Naive thymus-derived CD4-positive, alpha-beta T cell (primary cell): ENCODE results near the gene KRTAP10-4. TPM values are rescaled to one million over a fixed set of nuclear protein-coding genes. Genes with fewer than 3 reads are reported as not detected.

ENCODE experiments used
- ATAC-seq: fragments of 150-1000 bp; cut with Tn5 transposase; 2 replicates; pipeline ENCODE4 v1.10.0; 2021; ENCODE audit warnings: mild to moderate bottlenecking, moderate library complexity
- CTCF ChIA-PET: fragments of 350-600 bp; sonication (Branson Sonifier 250); formaldehyde crosslinking; loops from one replicate; lab custom pipeline; 2021; ENCODE audit warnings: antibody characterized with exemption; lab: Charles Lee
- POLR2A ChIA-PET: fragments of 350-600 bp; sonication (Branson Sonifier 250); formaldehyde crosslinking; loops from one replicate; lab custom pipeline; 2021; ENCODE audit warnings: antibody characterized with exemption, inconsistent platforms; lab: Charles Lee
- DNase-seq, 9 donors: peaks; one replicate each; pipeline versions ENCODE4 v3.0.0 to v3.0.0-alpha.2; 2020 to 2022; ENCODE audit warnings: mixed read lengths in 1 of 9
- H3K27ac ChIP-seq: one replicate; pipeline ENCODE4 v1.7.0; 2013; ENCODE audit warnings: mild to moderate bottlenecking, low read depth, low read length, moderate library complexity
- H3K27me3 ChIP-seq, 2 donors: one replicate each; pipeline ENCODE4 v1.7.0; 2013; ENCODE audit warnings: low read length in 2 of 2, mild to moderate bottlenecking in 2 of 2, moderate library complexity in 2 of 2; ENCODE audit not compliant: control insufficient read depth in 2 of 2, insufficient read depth in 2 of 2
- H3K36me3 ChIP-seq, 3 experiments: 1 replicate in 2 of 3; 2 replicates in 1 of 3; pipeline ENCODE4 v1.7.0; 2013; ENCODE audit warnings: low read length in 3 of 3, mild to moderate bottlenecking in 3 of 3, moderate library complexity in 1 of 3; ENCODE audit not compliant: insufficient read depth in 3 of 3, control insufficient read depth in 2 of 3
- H3K4me1 ChIP-seq, 2 donors: one replicate each; pipeline ENCODE4 v1.7.0; 2013; ENCODE audit warnings: low read length in 2 of 2, mild to moderate bottlenecking in 2 of 2, moderate library complexity in 1 of 2; ENCODE audit not compliant: control insufficient read depth in 2 of 2, insufficient read depth in 2 of 2
- H3K4me3 ChIP-seq: 2 replicates; pipeline ENCODE4 v1.7.0; 2013; ENCODE audit warnings: mild to moderate bottlenecking, low read length
- H3K9me3 ChIP-seq, 3 experiments: 1 replicate in 2 of 3; 2 replicates in 1 of 3; pipeline ENCODE4 v1.7.0; 2013; ENCODE audit warnings: low read length in 3 of 3; ENCODE audit not compliant: control insufficient read depth in 2 of 3
- H3K27ac Mint-ChIP-seq, 9 donors: one replicate each; pipeline ENCODE4 v1.8.0; 2020 to 2022; ENCODE audit warnings: mixed read lengths in 9 of 9, mild to moderate bottlenecking in 8 of 9, moderate library complexity in 5 of 9, inconsistent platforms in 2 of 9
- H3K27me3 Mint-ChIP-seq, 5 donors: one replicate each; pipeline ENCODE4 v1.8.0; 2021 to 2022; ENCODE audit warnings: mixed read lengths in 5 of 5, mild to moderate bottlenecking in 1 of 5
- H3K36me3 Mint-ChIP-seq, 5 donors: one replicate each; pipeline ENCODE4 v1.8.0; 2020 to 2022; ENCODE audit warnings: mixed read lengths in 5 of 5, mild to moderate bottlenecking in 3 of 5, inconsistent platforms in 1 of 5
- H3K4me1 Mint-ChIP-seq, 7 donors: one replicate each; pipeline ENCODE4 v1.8.0; 2020 to 2022; ENCODE audit warnings: mixed read lengths in 7 of 7, mild to moderate bottlenecking in 3 of 7, inconsistent platforms in 1 of 7
- H3K4me3 Mint-ChIP-seq, 10 donors: one replicate each; pipeline ENCODE4 v1.8.0; 2020 to 2022; ENCODE audit warnings: mild to moderate bottlenecking in 10 of 10, mixed read lengths in 10 of 10, moderate library complexity in 6 of 10, inconsistent platforms in 2 of 10
- H3K9me3 Mint-ChIP-seq, 11 donors: one replicate each; pipeline ENCODE4 v1.8.0; 2020 to 2022; ENCODE audit warnings: mixed read lengths in 11 of 11, mild to moderate bottlenecking in 4 of 11, inconsistent platforms in 1 of 11, moderate library complexity in 1 of 11
- intact Hi-C, 2 donors: fragments of 100-400 bp; cut with micrococcal nuclease; formaldehyde crosslinking; loops; one replicate each; pipeline ENCODE4 v1.15.1; 2023
- polyA plus RNA-seq, 2 donors: library from polyadenylated mRNA; unstranded; fragments of 300-500 nt; fragmentation: Illumina TruSeq; gene quantifications; one replicate each; pipeline ENCODE4 v1.2.3, GENCODE V29; 2021
- total RNA-seq, 6 experiments: library from RNA in 5 of 6; stranded (reverse) in 5 of 6; gene quantifications; 1 replicate in 5 of 6; 2 replicates in 1 of 6; pipeline ENCODE4 v1.2.3 and lab custom pipeline; 2021 to 2026

KRTAP10-4 gene
- total and polyA plus RNA-seq, 7 experiments from 2014 or later: not detected

- ATAC-seq: peak; percentile 27
- no peak overlapping the region for H3K4me3 ChIP-seq
- H3K36me3 ChIP-seq: no peaks in the 10 kb centered on the region
- Mint-ChIP-seq H3K4me1 (peaks cover 12 to 16% (median 14%) of the 10 kb centered on the region in 7 donors), H3K4me3 (no peak overlapping the region), H3K9me3 (peaks cover 4 to 29% (median 12%) of the 10 kb centered on the region in 11 donors), H3K27me3 (peaks cover 0 to 13% (median 0%) of the 10 kb centered on the region in 5 donors), H3K36me3 (peaks cover 1 to 16% (median 10%) of the 10 kb centered on the region in 5 donors), H3K27ac (no peak overlapping the region)
- peaks cover 0 to 2% (median 0%) of the 10 kb centered on the region in 3 experiments for H3K9me3 ChIP-seq
- H3K27ac ChIP-seq: no peak overlapping the region
- ChIA-PET POLR2A (no interaction called here), CTCF (no interaction called here)
- DNase-seq: no peak
- intact Hi-C loops: no loop called here
- H3K4me1 ChIP-seq: peaks cover 0 to 10% of the 10 kb centered on the region in 2 donors
- no peaks in the 10 kb centered on the region for H3K27me3 ChIP-seq
These were observed 7.1 kb upstream of the KRTAP10-4 start for GRCh38 chr21:44566403-44566802.

DNA sequence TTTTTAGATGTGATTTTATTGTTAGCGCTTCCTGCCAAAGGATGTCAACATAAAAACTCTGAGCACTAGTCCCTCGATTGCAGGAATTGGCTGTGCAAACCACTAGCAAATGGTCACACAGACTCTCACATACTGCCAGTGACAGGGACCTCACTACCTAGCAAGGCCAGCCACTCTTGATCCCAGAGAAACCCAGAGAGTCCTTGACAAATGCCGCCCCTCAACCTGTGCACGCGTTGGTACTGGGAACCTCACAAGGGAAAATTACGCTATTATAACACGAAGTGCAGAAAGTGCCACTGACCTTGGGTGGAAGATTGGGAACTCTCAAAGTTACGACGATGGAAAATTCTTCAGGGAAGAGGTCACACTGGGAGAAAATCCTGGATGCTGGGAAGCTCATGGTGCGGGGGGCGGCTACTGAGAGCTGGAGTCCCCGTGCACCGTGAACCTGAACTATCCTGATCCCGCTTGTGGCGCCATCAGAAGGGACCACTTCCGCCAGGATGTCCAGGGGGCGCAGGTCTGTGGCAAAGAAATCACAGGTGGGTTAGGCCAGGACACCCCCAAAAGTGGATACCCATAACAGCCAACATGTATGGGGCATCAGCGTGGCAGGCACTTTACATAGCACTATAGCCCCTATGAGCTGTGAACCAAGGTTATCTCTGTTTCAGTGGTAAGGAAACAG lies 5.9 kb upstream of the KRTAP10-4 start:
- ChIA-PET CTCF (no interaction called here), POLR2A (no interaction called here)
- Histone ChIP-seq H3K27ac (no peak overlapping the region), H3K4me3 (no peak overlapping the region), H3K36me3 (no peaks in the 10 kb centered on the region), H3K27me3 (no peaks in the 10 kb centered on the region), H3K9me3 (peaks cover 0 to 4% (median 0%) of the 10 kb centered on the region in 3 experiments), H3K4me1 (peaks cover 0 to 10% of the 10 kb centered on the region in 2 donors)
- peaks cover 2 to 14% (median 4%) of the 10 kb centered on the region in 5 donors for H3K36me3 Mint-ChIP-seq
- intact Hi-C loops: no loop called here
- peaks cover 0 to 5% (median 0%) of the 10 kb centered on the region in 5 donors for H3K27me3 Mint-ChIP-seq
- H3K4me3 Mint-ChIP-seq: no peak overlapping the region
- H3K4me1 Mint-ChIP-seq: peaks cover 12 to 16% (median 14%) of the 10 kb centered on the region in 7 donors
- DNase-seq (no peak), ATAC-seq (no peak)
- H3K9me3 Mint-ChIP-seq: peaks cover 0 to 26% (median 5%) of the 10 kb centered on the region in 11 donors
- no peak overlapping the region for H3K27ac Mint-ChIP-seq

DNA sequence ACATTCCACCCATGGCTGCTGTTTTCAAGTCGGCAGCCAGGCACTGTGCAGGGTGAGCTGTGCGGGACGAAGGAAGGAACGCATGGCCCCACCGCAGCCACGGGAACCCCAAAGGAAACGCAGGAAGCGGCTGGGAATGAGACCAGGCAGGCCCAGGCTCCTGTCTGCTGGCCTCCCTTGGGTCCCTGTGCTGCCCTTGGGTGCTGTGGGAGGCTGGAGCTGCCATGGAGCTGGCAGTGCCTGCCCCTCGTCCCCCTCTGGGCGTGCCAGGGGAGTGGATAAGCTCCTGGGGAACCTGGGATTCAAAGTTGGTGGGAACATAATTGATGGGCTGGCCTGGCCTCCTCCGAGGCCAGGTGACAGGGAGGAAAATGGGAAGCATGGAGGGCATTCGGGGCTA lies 5.3 kb upstream of the KRTAP10-4 start:
- ChIA-PET POLR2A (interaction anchor here (0.8 kb wide), 1 partner anchor 139 kb away, joined by 3 read pairs; no protein-coding TSS in a partner anchor), CTCF (no interaction called here)
- no peaks in the 10 kb centered on the region for H3K27me3 ChIP-seq
- peaks cover 0 to 4% (median 0%) of the 10 kb centered on the region in 3 experiments for H3K9me3 ChIP-seq
- H3K4me1 Mint-ChIP-seq: peaks cover 12 to 16% (median 14%) of the 10 kb centered on the region in 7 donors
- H3K36me3 ChIP-seq: no peaks in the 10 kb centered on the region
- peaks cover 0 to 5% (median 0%) of the 10 kb centered on the region in 5 donors for H3K27me3 Mint-ChIP-seq
- peaks cover 0 to 10% of the 10 kb centered on the region in 2 donors for H3K4me1 ChIP-seq
- H3K4me3 ChIP-seq: no peak overlapping the region
- H3K36me3 Mint-ChIP-seq: peaks cover 1 to 9% (median 3%) of the 10 kb centered on the region in 5 donors
- intact Hi-C loops: no loop called here
- H3K27ac Mint-ChIP-seq: no peak overlapping the region
- ATAC-seq (no peak), DNase-seq (no peak)
- no peak overlapping the region for H3K4me3 Mint-ChIP-seq
- peaks cover 0 to 20% (median 2%) of the 10 kb centered on the region in 11 donors for H3K9me3 Mint-ChIP-seq
- H3K27ac ChIP-seq: no peak overlapping the region

DNA sequence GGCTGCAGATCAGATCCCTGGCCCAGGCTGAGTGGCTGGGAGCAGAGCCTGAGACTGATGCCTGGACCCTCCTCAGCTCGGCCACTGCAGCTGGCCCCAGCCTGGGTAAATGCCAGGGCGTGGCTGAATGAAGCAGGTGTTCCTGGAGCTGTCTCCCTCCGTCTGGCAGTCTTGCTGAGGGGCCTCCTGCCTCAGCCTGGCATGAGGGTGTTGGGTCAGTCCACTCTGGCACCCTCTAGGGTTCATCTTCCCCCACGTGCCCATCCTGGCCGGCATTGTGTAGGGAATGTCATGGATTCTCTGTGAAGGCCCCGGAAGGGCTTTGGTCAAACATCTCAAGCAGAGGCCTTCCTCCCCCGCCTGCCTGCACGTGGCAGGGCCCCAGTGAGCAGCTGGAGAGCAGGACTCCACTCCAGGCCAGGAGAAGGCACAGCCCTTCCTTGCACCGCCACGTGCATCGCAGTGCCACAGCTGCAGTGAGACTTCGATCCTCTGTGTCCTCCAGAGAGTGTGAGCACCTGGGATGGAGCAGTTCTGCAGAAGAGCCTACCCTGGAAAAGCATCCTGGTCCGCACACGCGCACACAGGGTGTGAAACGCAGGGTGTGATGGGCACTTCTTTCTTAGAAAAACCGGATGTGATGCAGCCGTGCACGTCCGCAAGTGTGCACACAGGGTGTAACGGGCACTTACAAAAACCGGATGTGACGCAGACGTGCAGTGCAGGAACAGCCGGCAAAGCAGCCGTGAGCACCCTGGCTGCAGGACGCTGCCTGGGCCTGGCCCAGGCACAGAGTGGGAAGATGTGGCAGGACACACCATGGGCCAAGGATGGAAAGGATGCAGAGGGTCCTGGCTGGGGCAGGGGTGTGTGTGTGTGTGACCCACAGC lies 4.6 kb upstream of the KRTAP10-4 start:
- no peak overlapping the region for H3K4me3 ChIP-seq
- no peaks in the 10 kb centered on the region for H3K27me3 ChIP-seq
- no peak for ATAC-seq
- CTCF ChIA-PET: no interaction called here
- peak overlapping the region in 3 of 9 donors; percentile 42 to 88 (median 83) for H3K27ac Mint-ChIP-seq
- peaks cover 0 to 10% of the 10 kb centered on the region in 2 donors for H3K4me1 ChIP-seq
- intact Hi-C loops: no loop called here
- H3K9me3 Mint-ChIP-seq: peaks cover 0 to 18% (median 0%) of the 10 kb centered on the region in 11 donors
- no peak for DNase-seq
- H3K4me3 Mint-ChIP-seq: peak overlapping the region in 2 of 10 donors; percentile 5 to 44
- peaks cover 0 to 4% (median 0%) of the 10 kb centered on the region in 3 experiments for H3K9me3 ChIP-seq
- H3K4me1 Mint-ChIP-seq: peaks cover 12 to 16% (median 14%) of the 10 kb centered on the region in 7 donors
- H3K36me3 Mint-ChIP-seq: peaks cover 0 to 9% (median 3%) of the 10 kb centered on the region in 5 donors
- H3K27me3 Mint-ChIP-seq: peaks cover 0 to 5% (median 0%) of the 10 kb centered on the region in 5 donors
- POLR2A ChIA-PET: interaction anchor here (0.8 kb wide), 1 partner anchor 138 kb away, joined by 3 read pairs; no protein-coding TSS in a partner anchor
- no peaks in the 10 kb centered on the region for H3K36me3 ChIP-seq
- H3K27ac ChIP-seq: no peak overlapping the region

DNA sequence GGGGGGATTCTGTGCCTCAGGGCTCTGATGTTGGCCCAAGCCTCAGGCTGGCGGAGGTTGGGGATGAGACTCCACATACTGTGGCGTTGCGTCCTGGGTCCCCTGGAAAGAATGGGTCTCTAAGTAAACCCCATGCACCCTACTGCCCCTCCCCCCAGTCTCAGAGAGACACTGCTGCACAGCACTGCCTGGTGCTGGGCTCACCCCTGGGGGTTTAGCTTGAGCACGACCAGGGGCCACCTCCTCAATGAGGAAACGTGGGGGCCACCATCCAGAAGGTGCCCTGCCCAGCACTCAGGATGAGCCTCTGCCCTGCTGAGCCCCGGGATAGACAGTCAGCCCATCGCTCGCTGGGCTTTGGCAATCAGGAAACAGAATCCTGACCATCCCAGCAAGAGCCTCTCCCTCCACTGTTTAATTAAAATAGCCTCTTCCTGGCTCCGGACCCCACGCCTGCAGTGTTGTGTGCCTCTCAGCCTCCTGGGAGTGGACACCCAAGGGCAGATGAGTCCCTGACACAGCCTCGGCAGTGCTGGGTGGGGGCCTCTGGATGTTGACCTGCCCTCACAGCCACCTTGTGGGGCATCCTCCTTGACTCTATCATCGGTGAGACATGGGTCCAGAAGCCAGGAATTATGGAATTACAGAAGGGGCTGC lies 3.5 kb upstream of the KRTAP10-4 start:
- intact Hi-C loops: no loop called here
- H3K27ac ChIP-seq: no peak overlapping the region
- H3K4me3 ChIP-seq: no peak overlapping the region
- no peaks in the 10 kb centered on the region for H3K36me3 ChIP-seq
- Mint-ChIP-seq H3K27ac (no peak overlapping the region), H3K27me3 (peaks cover 0 to 11% (median 0%) of the 10 kb centered on the region in 5 donors), H3K4me1 (peaks cover 5 to 13% (median 8%) of the 10 kb centered on the region in 7 donors), H3K4me3 (no peak overlapping the region), H3K9me3 (peaks cover 0 to 15% (median 0%) of the 10 kb centered on the region in 11 donors), H3K36me3 (peaks cover 0 to 8% (median 3%) of the 10 kb centered on the region in 5 donors)
- peaks cover 0 to 4% (median 0%) of the 10 kb centered on the region in 3 experiments for H3K9me3 ChIP-seq
- H3K4me1 ChIP-seq: peaks cover 0 to 2% of the 10 kb centered on the region in 2 donors
- ATAC-seq (no peak), DNase-seq (no peak)
- POLR2A ChIA-PET: no interaction called here
- no peaks in the 10 kb centered on the region for H3K27me3 ChIP-seq
- CTCF ChIA-PET: no interaction called here

GRCh38 chr21:44571296-44571695 lies 2.2 kb upstream of the KRTAP10-4 start:
- Histone ChIP-seq H3K4me3 (no peak overlapping the region), H3K27ac (no peak overlapping the region), H3K9me3 (peaks cover 0 to 4% (median 0%) of the 10 kb centered on the region in 3 experiments), H3K4me1 (no peaks in the 10 kb centered on the region), H3K27me3 (no peaks in the 10 kb centered on the region), H3K36me3 (no peaks in the 10 kb centered on the region)
- H3K4me3 Mint-ChIP-seq: no peak overlapping the region
- ChIA-PET POLR2A (no interaction called here), CTCF (no interaction called here)
- H3K9me3 Mint-ChIP-seq: peaks cover 0 to 21% (median 5%) of the 10 kb centered on the region in 11 donors
- H3K27me3 Mint-ChIP-seq: peaks cover 0 to 11% (median 4%) of the 10 kb centered on the region in 5 donors
- peaks cover 0 to 15% (median 5%) of the 10 kb centered on the region in 7 donors for H3K4me1 Mint-ChIP-seq
- no peak for DNase-seq
- intact Hi-C loops: no loop called here
- H3K36me3 Mint-ChIP-seq: peaks cover 0 to 4% (median 3%) of the 10 kb centered on the region in 5 donors
- peak overlapping the region in 2 of 9 donors; percentile 27 to 64 for H3K27ac Mint-ChIP-seq
- no peak for ATAC-seq
